HG02840 (cell line): ENCODE data around the gene SLC30A5.
"Not testable (repeated sequence)": the region's sequence is repeated elsewhere in the genome, so short reads cannot be mapped to it uniquely, and the experiment has no call there.

Experiments
- ATAC-seq: cut with Tn5 transposase; IDR thresholded peaks from one replicate; pipeline ENCODE4 v1.9.1; 2021; ENCODE audit warnings: mild to moderate bottlenecking, moderate library complexity, moderate number of reproducible peaks; ENCODE audit not compliant: unreplicated experiment, low FRiP score

Gene SLC30A5

GRCh38 chr5:69099302-69099701, 5.5 kb downstream of the SLC30A5 start:
- ATAC-seq: no peak

DNA sequence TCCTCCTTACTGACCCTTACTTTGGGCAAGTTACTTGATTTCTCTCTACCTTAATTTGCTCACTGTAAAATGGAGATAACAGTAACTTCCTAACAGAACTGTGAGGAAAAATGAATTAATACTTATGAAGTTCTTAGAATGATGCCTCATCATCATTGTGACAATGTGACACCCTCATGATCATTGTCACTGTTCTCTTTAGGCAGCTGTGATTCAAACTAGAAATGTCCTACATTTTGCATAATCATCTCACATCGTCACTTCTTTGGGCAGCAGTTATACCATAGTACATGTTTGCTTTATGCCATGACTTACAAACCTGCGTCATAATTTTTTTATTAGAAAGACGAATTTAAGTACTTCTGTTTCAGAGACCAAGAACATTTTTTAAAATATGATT, 9.7 kb downstream of the SLC30A5 start:
- ATAC-seq: no peak

DNA sequence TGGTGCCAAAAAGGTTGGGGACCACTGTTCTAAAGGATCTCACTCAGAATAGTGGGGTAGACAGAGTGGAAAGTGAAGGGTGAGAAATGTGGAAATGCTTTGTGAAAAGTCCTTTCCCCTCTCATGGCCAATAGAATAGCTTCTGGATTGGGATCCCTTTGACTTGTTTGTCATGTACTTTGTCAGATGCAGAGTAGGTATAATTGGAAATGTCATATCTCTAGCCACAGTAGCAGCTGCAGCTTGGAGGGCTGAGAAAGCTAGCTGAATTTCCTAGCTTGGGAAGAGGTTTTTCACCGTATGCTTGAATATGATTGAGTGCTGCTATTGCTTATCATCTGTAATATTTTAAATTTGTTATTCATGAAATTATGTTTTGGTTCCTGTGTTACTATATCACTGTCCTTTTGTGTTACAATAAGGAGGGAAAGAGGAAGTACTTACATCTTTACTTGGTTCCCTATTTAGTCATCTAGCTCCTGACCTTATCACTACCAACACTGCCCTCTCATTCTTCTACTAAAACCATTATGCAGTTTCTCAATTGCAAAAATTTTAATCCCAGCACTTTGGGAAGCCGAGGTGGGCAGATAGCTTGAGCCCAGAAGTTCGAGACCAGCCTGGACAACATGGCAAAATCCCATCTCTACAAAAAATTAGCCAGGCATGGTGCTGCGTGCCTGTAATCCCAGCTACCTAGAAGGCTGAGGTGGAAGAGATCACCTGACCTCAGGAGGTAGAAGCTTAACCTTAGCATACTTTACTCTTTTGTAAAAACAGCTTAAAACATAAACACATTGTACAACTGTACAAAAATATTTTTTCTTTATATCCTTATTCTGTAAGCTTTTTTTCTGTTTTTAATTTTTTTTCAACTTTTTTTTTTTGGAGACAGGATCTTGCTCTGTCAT, 12.4 kb downstream of the SLC30A5 start:
- no peak for ATAC-seq

DNA sequence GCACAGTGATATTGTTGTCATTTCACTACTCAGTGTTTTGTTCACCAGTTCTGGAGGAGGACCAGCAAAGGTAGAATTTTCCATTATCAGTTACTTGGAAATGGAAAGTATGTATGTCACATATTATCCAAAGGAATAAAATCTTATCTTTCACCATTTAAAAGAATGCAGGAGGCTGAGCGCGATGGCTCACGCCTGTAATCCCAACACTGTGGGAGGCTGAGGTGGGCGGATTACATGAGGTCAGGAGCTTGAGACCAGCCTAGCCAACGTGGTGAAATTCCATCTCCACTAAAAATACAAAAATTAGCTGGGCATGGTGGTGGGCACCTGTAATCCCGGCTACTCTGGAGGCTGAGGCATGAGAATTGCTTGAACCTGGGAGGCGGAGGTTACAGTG, 14.6 kb downstream of the SLC30A5 start:
- not testable (repeated sequence) for ATAC-seq

DNA sequence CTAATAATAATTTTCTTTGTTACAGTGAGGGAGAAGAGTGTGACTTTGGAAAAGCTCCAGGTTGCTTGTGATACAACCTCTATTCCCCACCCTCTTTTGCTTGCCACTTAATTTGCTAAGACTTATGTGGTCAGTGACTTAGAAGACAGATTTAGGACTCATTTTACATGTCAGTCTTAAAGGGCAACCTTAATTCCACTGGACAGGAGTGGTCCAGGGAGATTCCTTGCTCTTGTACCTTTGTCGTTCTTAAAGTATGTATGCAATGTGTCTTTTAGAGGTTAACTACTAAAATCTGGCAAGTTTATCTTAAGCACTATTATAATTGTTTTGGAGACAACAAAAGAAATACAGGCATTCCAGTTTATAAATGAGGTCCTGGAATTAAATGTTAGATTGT, 20.0 kb downstream of the SLC30A5 start:
- ATAC-seq: no peak

- no peak for ATAC-seq
Observed at GRCh38 chr5:69115526-69115925, 21.7 kb downstream of the SLC30A5 start.

GRCh38 chr5:69129413-69129812, 35.6 kb downstream of the SLC30A5 start:
- ATAC-seq: no peak

DNA sequence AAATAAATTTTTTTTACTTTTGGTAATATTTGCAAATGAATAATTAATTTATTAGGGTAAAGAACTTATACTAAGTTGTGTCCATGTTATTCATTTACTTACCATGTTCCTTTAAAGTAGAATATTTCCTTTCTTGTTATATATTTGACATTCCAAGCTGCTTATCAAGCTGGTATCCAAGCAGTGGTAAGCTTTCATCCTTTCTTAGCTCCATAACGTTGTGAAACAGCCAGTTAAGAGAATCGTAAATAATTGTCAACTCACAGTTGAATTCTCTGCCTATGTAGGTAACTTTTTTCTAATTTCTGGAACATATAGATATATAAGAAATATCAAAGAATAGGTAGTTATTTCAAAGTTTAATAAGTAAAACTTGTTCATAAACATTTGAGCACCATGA, 36.4 kb downstream of the SLC30A5 start:
- ATAC-seq: no peak

- no peak for ATAC-seq
Observed at GRCh38 chr5:69131304-69131703, 37.5 kb downstream of the SLC30A5 start.

DNA sequence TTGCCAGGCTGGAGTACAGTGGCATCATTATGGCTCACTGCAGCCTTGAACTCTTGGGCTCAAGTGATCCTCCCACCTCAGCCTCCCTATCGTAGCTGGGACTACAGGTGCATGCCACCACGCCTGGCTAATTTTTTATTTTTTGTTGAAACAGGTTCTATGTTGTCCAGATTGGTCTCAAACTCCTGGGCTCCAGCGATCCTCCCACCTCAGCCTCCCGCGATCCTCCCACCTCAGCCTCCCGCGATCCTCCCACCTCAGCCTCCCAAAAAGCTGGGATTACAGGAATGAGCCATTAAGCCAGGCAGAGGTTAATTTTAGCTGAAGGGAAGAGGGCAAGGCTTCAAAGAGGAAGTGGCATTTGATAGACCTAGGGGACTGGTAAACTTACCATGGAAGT, 40.3 kb downstream of the SLC30A5 start:
- ATAC-seq: no peak

DNA sequence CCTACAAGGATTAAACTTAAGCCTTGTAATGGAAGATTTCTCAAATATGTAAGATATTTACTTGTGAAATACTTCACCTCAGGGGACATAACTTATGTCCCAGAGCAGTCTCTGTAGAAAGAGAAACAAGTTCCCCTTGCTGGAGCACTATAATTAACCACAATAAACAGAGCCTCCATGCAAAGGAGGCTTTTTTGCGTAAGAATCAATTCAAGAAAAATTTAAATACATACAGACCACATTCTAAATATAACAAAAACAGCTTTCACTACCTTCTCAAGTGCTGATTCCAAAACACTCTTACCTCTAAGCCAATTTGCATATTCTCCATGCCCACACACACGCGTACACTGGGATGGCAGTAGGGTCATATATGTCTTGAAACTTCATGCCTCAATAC, 42.5 kb downstream of the SLC30A5 start:
- peak; percentile 88 for ATAC-seq

DNA sequence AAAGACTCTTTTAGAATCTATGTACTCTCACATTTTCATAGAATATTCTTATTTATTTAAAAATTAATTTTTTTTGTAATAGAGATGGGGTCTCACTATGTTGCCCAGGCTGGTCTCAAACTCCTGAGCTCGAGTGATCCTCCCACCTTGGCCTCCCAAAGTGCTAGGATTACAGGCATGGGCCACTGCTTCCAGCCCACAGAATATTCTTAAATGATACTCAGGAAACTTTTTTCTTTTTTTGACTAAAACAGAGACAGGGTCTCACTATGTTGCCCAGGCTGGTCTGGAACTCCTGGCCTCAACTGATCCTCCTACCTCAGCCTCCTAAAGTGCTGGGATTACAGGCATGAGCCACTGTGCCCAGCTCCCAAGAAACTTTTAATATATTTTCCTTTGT, 43.4 kb downstream of the SLC30A5 start:
- not testable (repeated sequence) for ATAC-seq

DNA sequence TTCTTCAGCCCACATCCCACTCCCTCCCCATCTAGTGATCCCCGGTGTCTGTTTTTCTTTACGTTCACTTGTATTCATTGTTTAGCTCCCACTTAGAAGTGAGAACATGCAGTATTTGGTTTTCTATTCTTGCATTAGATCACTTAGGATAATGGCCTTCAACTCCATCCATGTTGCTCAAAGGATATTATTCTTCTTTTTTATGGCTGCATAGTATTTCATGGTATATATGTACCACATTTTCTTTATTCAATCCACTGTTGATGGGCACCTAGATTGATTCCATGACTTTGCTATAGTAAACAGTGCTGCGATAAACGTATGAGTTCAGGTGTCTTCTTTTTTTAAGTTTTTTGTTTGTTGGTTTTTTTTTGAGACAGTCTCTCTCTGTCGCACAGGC, 44.0 kb downstream of the SLC30A5 start:
- ATAC-seq: no peak

GRCh38 chr5:69138766-69139165, 45.0 kb downstream of the SLC30A5 start:
- no peak for ATAC-seq

- ATAC-seq: not testable (repeated sequence)
Observed at GRCh38 chr5:69140239-69140638, 46.4 kb downstream of the SLC30A5 start.

- no peak for ATAC-seq
Observed at GRCh38 chr5:69140827-69141226, 47.0 kb downstream of the SLC30A5 start.

- ATAC-seq: not testable (repeated sequence)
Observed at GRCh38 chr5:69148576-69148975, 54.8 kb downstream of the SLC30A5 start.

DNA sequence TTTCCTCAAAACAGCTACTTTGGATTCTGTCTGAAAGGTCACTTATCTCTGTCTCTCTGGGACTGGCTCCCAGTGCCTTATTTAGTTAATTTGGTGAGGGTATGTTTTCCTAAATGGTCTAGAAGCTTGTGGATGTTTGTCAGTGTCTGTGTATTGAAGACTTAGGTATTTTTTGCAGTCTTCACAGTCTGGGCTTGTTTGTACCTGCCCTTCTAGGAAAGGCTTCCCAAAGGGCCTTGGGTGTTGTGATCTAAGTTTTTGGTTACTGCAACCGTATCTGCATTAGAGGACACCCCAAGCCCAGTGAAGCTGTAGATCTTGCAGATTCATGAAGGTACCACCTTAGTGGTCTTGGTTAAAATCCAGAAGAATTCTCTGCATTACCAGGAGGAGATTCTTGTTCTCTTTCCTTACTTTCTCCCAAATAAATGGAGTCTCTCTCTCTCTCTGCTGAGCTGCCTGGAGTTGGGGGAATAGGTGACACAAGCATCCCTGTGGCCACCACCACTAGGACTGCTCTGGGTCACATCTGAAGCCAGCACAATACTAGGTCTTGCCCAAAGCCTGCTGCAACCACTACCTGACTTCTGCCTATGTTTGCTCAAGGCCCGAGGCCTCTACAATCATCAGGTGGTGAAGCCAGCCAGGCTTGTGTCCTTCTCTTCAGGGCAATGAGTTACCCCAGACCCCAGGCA, 55.3 kb downstream of the SLC30A5 start:
- ATAC-seq: no peak

DNA sequence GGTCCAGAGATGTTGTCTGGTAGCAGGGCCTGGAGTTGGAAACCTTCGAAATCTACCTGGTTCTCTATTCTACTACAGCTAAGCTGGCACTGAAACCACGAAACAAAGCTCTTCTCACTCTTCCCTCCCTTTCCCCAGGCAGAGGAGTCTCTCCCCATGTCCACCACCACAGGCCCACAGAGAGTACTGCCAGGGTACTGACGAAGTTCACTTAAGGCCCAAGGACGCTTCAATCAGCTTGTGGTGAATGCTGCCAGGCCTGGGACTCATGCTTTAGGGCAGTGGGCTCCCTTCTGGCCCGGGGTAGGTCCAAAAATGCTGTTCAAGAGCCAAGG, 55.8 kb downstream of the SLC30A5 start:
- no peak for ATAC-seq

DNA sequence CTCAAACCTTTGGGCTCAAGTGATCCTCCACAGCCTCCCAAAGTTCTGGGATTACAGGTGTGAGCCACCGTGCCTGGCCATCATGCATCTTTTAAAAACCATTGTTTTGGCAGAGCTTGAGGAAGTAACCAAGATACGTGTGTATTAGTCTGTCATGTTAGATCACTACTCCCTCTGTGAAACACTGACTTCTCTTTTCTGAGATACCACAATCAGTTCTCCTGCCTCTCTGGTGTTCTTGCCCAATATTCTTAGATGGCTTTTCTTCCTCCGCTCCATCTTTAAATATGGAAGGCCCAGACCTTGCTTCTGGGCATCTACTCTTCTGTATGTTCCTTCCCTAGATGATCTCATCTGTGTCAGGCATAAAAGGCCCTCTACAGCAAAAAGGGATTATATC, 58.9 kb downstream of the SLC30A5 start:
- ATAC-seq: no peak

GRCh38 chr5:69156456-69156855, 62.6 kb downstream of the SLC30A5 start:
- ATAC-seq: no peak

DNA sequence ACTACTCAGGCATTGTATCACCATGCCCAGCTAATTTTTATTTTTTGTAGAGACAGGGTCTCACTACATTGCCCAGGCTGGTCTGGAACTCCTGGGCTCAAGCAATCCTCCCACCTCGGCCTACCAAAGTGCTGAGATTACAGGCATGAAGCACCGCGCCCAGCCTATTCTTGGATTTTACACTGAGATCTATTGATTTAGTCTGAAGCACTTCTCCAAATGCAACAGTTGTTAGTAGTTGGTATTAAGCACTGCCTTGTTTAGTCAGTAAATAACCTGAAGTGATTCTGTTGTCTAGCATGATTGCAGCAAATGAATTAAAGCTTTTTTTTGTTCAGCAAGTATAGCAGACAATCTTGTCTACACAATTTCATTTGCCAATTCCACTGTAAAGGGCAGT, 64.2 kb downstream of the SLC30A5 start:
- no peak for ATAC-seq
